HepG2 (cell line): ENCODE measurements around the gene HLF. TPM values are rescaled to one million over a fixed set of nuclear protein-coding genes. Genes with fewer than 3 reads are reported as not detected.

Source experiments
- ATAC-seq: fragments of 200-7000 bp; cut with Tn5 transposase; 3 replicates; pipeline ENCODE4 v1.9.1; 2020; ENCODE audit warnings: mild to moderate bottlenecking, moderate library complexity
- BruUV-seq: library from RNA; stranded (reverse); fragments of 400-500 nt; replicated peaks from 2 replicates; lab custom pipeline; 2021; lab: Mats Ljungman, UMichigan
- CTCF ChIA-PET: fragments of 300-600 bp; formaldehyde crosslinking; extraction: SDS; loops from one replicate; lab custom pipeline; 2021; ENCODE audit warnings: low total read pairs, inconsistent platforms, low intra/inter-chr PET ratio; lab: Yijun Ruan, JAX
- POLR2A ChIA-PET: fragments of 350-600 bp; sonication (Branson Sonifier 250); formaldehyde crosslinking; loops from one replicate; lab custom pipeline; 2020; ENCODE audit warnings: antibody characterized with exemption, inconsistent platforms; lab: Yijun Ruan, JAX
- DNase-seq: peaks from one replicate; pipeline ENCODE4 v3.0.0-alpha.2; 2015; ENCODE audit warnings: low spot score
- FAIRE-seq: peaks from 3 replicates; lab custom pipeline; 2011; peaks lifted over from hg19 to GRCh38; lab: Jason Lieb, UNC
- H2AFZ ChIP-seq: one replicate; pipeline ENCODE4 v1.6.1; 2011; ENCODE audit warnings: low read length, inconsistent platforms
- H3K27ac ChIP-seq: fragments of 300-600 bp; 3 replicates; pipeline ENCODE4 v1.8.0; 2011; ENCODE audit warnings: mixed run types, mild to moderate bottlenecking, mixed read lengths, low read length, inconsistent platforms; ENCODE audit not compliant: insufficient read depth; ENCODE audit errors: extremely low read length
- H3K27me3 ChIP-seq, 2 experiments: fragments of 200-600 bp in 1 of 2; 2 replicates in 1 of 2; 3 replicates in 1 of 2; pipeline versions ENCODE4 v1.6.0 to v1.8.0; 2011; ENCODE audit warnings: low read length in 2 of 2, mild to moderate bottlenecking in 2 of 2, moderate library complexity in 2 of 2, inconsistent platforms in 1 of 2; ENCODE audit not compliant: insufficient read depth in 2 of 2, control insufficient read depth in 1 of 2
- H3K36me3 ChIP-seq, 2 experiments: fragments of 200-600 bp in 1 of 2; replicated peaks in 1 of 2; 2 replicates in 1 of 2; 3 replicates in 1 of 2; pipeline versions ENCODE4 v1.5.1 to v1.8.0; 2011; ENCODE audit warnings: low read length in 2 of 2, inconsistent platforms in 1 of 2; ENCODE audit not compliant: insufficient read depth in 2 of 2, control insufficient read depth in 1 of 2
- H3K4me1 ChIP-seq: 2 replicates; pipeline ENCODE4 v1.5.1; 2012; ENCODE audit warnings: low read length, inconsistent platforms; ENCODE audit not compliant: insufficient read depth
- H3K4me2 ChIP-seq: 2 replicates; pipeline ENCODE4 v1.6.0; 2011; ENCODE audit warnings: low read depth, low read length, inconsistent platforms
- H3K4me3 ChIP-seq, 3 experiments: fragments of 200-600 bp in 1 of 3; sonication (generic), shearing (Covaris generic) in 1 of 3; replicated peaks in 1 of 3; 2 replicates each; pipeline ENCODE4 v1.5.1; 2011 to 2016; ENCODE audit warnings: low read length in 3 of 3, inconsistent platforms in 2 of 3, low read depth in 2 of 3, mild to moderate bottlenecking in 2 of 3, control low read depth in 1 of 3, mixed read lengths in 1 of 3; ENCODE audit not compliant: insufficient read depth in 1 of 3
- H3K79me2 ChIP-seq: one replicate; pipeline ENCODE4 v1.6.1; 2011; ENCODE audit warnings: low read length, inconsistent platforms; ENCODE audit not compliant: insufficient read depth
- H3K9ac ChIP-seq: 2 replicates; pipeline ENCODE4 v1.6.0; 2011; ENCODE audit warnings: mild to moderate bottlenecking, low read depth, low read length, inconsistent platforms; ENCODE audit not compliant: insufficient read depth
- H3K9me3 ChIP-seq: 2 replicates; pipeline ENCODE4 v1.5.1; 2012; ENCODE audit warnings: mild to moderate bottlenecking, low read length
- H4K20me1 ChIP-seq: 2 replicates; pipeline ENCODE4 v1.6.0; 2011; ENCODE audit warnings: inconsistent platforms, mild to moderate bottlenecking, low read length, moderate library complexity; ENCODE audit not compliant: insufficient read depth
- ATF7-NPFF ChIP-seq: sonication (generic); formaldehyde crosslinking; IDR thresholded peaks from 2 replicates; pipeline ENCODE4 v1.8.1; 2023; ENCODE audit warnings: mild to moderate bottlenecking, low read depth, missing genetic modification reagents, moderate library complexity
- DPF2 ChIP-seq: sonication (generic); formaldehyde crosslinking; IDR thresholded peaks from 2 replicates; pipeline ENCODE4 v1.4.0; 2020; ENCODE audit warnings: mild to moderate bottlenecking, low read depth, missing genetic modification reagents, borderline replicate concordance
- HCFC1 ChIP-seq: fragments of 150-350 bp; IDR thresholded peaks from 2 replicates; pipeline ENCODE4 v1.6.1; 2014; ENCODE audit warnings: low read depth, low read length
- HDAC1 ChIP-seq: sonication (generic); formaldehyde crosslinking; IDR thresholded peaks from 2 replicates; pipeline ENCODE4 v1.5.1; 2020; ENCODE audit warnings: mild to moderate bottlenecking, missing genetic modification reagents
- KDM6A ChIP-seq: IDR thresholded peaks from 2 replicates; pipeline ENCODE4 v1.6.1; 2016; ENCODE audit warnings: low read depth
- MAX ChIP-seq: IDR thresholded peaks from 2 replicates; pipeline ENCODE4 v1.6.1; 2012; ENCODE audit warnings: inconsistent platforms
- SMARCC2 ChIP-seq: fragments of 450-650 bp; IDR thresholded peaks from 2 replicates; pipeline ENCODE4 v1.6.1; 2017; ENCODE audit warnings: antibody characterized with exemption, mild to moderate bottlenecking
- ZBTB40 ChIP-seq, 2 experiments: fragments of 450-650 bp in 1 of 2; sonication (generic) in 1 of 2; formaldehyde crosslinking in 1 of 2; IDR thresholded peaks; 2 replicates each; pipeline versions ENCODE4 v1.6.1 to v1.8.0; 2016 to 2022; ENCODE audit warnings: antibody characterized with exemption in 1 of 2, mild to moderate bottlenecking in 1 of 2, missing genetic modification reagents in 1 of 2
- ZBTB8A ChIP-seq: sonication (generic); formaldehyde crosslinking; IDR thresholded peaks from 2 replicates; pipeline ENCODE4 v1.4.0; 2020; ENCODE audit warnings: mild to moderate bottlenecking, low read depth, missing genetic modification reagents, borderline replicate concordance
- ZSCAN29 ChIP-seq: sonication (generic); formaldehyde crosslinking; conservative IDR thresholded peaks from 2 replicates; pipeline ENCODE4 v1.4.0; 2020; ENCODE audit warnings: mild to moderate bottlenecking, missing genetic modification reagents
- WGBS: methylation state at CpG from one replicate; pipeline ENCODE4 v1.1.6; 2017; ENCODE audit warnings: low lambda C conversion rate; 5-methylcytosine and 5-hydroxymethylcytosine counted together
- in situ Hi-C: cut with HindIII; loops from 2 replicates; pipeline ENCODE4 v1.10.0; 2017; ENCODE audit warnings: low pct_unique_long_range_greater_than_20kb; ENCODE audit not compliant: extremely low pct_ligation_motif_present
- intact Hi-C: fragments of 100-400 bp; cut with micrococcal nuclease; formaldehyde crosslinking; loops from one replicate; pipeline ENCODE4 v1.10.0; 2022; ENCODE audit not compliant: unreplicated experiment
- polyA plus RNA-seq, 8 experiments: library from polyadenylated mRNA; depleted of rRNA in 3 of 8; stranded (reverse) in 7 of 8; unstranded in 1 of 8; fragments of >200 nt; fragmentation: Illumina TruSeq in 4 of 8; extraction: Trizol in 4 of 8; gene quantifications; 2 replicates each; pipeline versions ENCODE4 v1.2.1 to v1.2.3, GENCODE V29; 2011 to 2016; ENCODE audit warnings: low read depth in 4 of 8, missing spikeins in 1 of 8, mixed read lengths in 1 of 8; ENCODE audit not compliant: insufficient read depth in 1 of 8
- total RNA-seq, 5 experiments: library from RNA; depleted of rRNA; stranded (reverse); fragments of >200 nt; fragmentation: Illumina TruSeq; extraction: Trizol; gene quantifications; 2 replicates each; pipeline ENCODE4 v1.2.3, GENCODE V29; 2016; ENCODE audit warnings: low read depth in 1 of 5
- TF ChIP-seq, protein P1 (sequence below): sonication (generic); formaldehyde crosslinking; IDR thresholded peaks from 2 replicates; pipeline ENCODE4 v1.8.0; 2022; ENCODE audit warnings: missing genetic modification reagents, mild to moderate bottlenecking, moderate library complexity, borderline replicate concordance
- TF ChIP-seq, protein P2 (sequence below): IDR thresholded peaks from 2 replicates; pipeline ENCODE4 v1.6.1; 2016

Gene HLF
- total and polyA plus RNA-seq, 2 of the 13 experiments (the other 11 are each of a cell fraction or from before 2014, with no cell fraction given) = 202 to 346 TPM

DNA sequence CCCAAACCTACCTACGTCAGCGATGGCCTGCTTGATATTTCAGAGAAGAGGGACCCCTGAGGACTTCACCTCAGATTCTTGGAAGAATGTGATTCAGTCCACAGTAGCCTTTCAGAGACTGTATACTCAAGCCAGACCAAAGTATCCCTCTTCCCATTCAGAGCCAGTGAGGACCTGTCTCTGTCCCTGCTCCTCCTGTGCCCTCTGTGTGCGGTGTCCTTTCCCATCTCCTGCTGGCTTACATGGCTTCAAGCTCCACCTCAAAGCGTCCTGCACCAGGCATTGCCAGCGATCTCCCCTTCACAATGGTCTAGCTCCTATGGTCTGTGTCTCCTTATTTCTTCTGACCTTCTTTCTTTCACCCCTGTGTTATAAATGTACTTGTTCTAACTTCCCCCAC is 39.5 kb upstream of the HLF start:
- BruUV-seq = no TSS peak
- H4K20me1 ChIP-seq = no peaks in the 10 kb centered on the region
- no peak for FAIRE-seq
- TF ChIP-seq DPF2 (CRISPR knock-in tag) (no peak), ATF7-NPFF (CRISPR knock-in tag) (no peak), HDAC1 (CRISPR knock-in tag) (no peak), ZBTB40 (IDR thresholded peaks at IDR 0.05) (no peak), ZBTB40 (CRISPR knock-in tag; IDR thresholded peaks at IDR 0.05) (no peak), MAX (no peak), HCFC1 (no peak), ZSCAN29 (CRISPR knock-in tag) (no peak), ZBTB8A (CRISPR knock-in tag) (no peak), SMARCC2 (no peak), KDM6A (no peak)
- TF ChIP-seq, protein P1, sequence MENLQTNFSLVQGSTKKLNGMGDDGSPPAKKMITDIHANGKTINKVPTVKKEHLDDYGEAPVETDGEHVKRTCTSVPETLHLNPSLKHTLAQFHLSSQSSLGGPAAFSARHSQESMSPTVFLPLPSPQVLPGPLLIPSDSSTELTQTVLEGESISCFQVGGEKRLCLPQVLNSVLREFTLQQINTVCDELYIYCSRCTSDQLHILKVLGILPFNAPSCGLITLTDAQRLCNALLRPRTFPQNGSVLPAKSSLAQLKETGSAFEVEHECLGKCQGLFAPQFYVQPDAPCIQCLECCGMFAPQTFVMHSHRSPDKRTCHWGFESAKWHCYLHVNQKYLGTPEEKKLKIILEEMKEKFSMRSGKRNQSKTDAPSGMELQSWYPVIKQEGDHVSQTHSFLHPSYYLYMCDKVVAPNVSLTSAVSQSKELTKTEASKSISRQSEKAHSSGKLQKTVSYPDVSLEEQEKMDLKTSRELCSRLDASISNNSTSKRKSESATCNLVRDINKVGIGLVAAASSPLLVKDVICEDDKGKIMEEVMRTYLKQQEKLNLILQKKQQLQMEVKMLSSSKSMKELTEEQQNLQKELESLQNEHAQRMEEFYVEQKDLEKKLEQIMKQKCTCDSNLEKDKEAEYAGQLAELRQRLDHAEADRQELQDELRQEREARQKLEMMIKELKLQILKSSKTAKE (CRISPR knock-in tag) = no peak
- TF ChIP-seq, protein P2, sequence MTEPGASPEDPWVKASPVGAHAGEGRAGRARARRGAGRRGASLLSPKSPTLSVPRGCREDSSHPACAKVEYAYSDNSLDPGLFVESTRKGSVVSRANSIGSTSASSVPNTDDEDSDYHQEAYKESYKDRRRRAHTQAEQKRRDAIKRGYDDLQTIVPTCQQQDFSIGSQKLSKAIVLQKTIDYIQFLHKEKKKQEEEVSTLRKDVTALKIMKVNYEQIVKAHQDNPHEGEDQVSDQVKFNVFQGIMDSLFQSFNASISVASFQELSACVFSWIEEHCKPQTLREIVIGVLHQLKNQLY (CRISPR knock-in tag) = no peak
- TF ChIP-seq, all 625 proteins: peak for 0
- intact Hi-C loops (no loop called here), in situ Hi-C loops (no loop called here)
- Histone ChIP-seq H3K9me3 (no peaks in the 10 kb centered on the region), H3K4me3 (no peak overlapping the region), H3K4me2 (no peak overlapping the region), H3K36me3 (no peaks in the 10 kb centered on the region), H3K27me3 (peaks cover 0 to 1% of the 10 kb centered on the region in 2 experiments; a peak in 2 of 5 replicates), H3K27ac (no peak overlapping the region), H3K9ac (no peak overlapping the region), H3K79me2 (no peaks in the 10 kb centered on the region), H3K4me1 (peaks cover 9% of the 10 kb centered on the region), H2AFZ (no peak overlapping the region)
- ATAC-seq (peak; percentile 56), DNase-seq (no peak)
- WGBS = 57% methylated on average over 5 of the region's 5 CpGs
- ChIA-PET POLR2A (no interaction called here), CTCF (no interaction called here)
